Retina (tissue), 1 donor: ENCODE measurements around the gene PTPN20.
"Not testable (repeated sequence)": the region's sequence is repeated elsewhere in the genome, so short reads cannot be mapped to it uniquely, and the experiment has no call there.

Experiments
- DNase-seq: peaks from one replicate; pipeline ENCODE4 v3.0.0-alpha.2; 2016

Gene PTPN20

DNA sequence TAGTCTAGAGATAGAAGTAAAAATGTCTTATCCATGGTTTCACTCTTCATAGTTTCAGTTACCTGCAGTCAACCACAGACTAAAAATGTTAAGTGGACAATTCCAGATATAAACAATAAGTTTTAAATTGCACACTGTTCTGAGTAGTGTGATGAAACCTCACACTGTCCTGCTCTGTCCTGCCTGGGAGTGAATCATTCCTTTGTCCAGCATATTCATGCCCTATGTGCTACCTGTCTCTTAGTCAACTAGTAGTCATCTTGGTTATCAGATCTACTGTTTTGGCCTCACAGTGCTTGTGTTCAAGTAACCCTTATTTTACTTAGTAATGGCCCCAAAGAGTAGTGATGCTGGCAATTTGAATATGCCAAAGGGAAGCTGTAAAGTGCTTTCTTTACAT, 49.5 kb downstream of the PTPN20 start:
- DNase-seq = not testable (repeated sequence)

DNA sequence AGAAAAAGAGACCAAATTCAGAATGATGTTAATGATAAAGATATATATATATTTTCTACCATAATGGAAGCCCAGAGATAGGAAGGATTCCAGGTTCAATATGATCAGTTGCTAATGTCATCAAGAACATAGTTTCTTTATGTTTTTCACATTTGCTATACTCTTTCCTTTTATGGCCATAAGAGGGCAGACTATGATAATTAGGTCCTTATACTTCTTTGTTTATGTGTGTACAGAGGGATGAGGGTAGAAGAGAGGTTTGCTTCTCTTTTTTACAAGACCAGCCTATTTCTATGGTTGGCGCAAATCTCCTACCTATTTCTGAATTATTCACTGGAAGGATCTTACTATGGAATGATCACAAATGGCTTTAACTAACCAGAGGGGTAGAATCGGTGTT, 52.1 kb downstream of the PTPN20 start:
- DNase-seq = not testable (repeated sequence)

DNA sequence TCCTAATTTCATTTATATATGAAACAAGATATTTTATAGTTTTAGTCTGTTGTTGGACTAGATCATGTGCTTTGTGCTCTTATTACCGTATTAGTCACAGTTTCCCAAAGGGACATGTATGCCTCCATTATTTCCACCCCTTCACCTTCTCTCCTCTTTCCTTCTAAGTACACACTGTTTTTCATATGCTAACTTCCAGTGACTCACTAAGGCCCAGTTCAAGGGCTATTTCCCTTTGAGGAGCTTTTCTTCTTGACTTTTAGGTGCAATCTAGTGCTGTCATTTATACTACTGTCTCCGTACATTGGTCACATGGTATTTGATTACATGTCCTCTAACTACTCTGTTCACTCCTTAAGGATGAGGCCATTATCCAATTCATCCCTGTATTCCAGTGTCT, 55.8 kb downstream of the PTPN20 start:
- not testable (repeated sequence) for DNase-seq

DNA sequence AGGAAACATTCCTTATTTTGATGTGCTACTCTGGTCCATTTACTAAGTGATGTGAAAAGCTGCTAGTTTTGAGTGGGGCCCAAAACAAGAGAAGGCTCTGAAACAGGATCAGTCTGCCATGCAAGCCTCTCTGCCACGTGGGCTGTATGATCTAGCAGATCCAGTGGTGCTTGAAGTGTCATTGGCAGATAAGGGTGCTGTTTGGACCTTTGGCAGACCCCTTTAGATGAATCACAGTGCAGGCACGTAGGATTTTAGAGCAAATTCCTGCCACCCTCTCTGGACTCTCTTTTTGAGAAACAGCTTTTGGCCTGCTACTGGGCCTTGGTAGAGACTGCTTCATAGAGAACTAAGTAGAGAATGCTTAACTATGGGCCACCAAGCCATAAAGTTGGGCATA, 69.0 kb downstream of the PTPN20 start:
- not testable (repeated sequence) for DNase-seq

DNA sequence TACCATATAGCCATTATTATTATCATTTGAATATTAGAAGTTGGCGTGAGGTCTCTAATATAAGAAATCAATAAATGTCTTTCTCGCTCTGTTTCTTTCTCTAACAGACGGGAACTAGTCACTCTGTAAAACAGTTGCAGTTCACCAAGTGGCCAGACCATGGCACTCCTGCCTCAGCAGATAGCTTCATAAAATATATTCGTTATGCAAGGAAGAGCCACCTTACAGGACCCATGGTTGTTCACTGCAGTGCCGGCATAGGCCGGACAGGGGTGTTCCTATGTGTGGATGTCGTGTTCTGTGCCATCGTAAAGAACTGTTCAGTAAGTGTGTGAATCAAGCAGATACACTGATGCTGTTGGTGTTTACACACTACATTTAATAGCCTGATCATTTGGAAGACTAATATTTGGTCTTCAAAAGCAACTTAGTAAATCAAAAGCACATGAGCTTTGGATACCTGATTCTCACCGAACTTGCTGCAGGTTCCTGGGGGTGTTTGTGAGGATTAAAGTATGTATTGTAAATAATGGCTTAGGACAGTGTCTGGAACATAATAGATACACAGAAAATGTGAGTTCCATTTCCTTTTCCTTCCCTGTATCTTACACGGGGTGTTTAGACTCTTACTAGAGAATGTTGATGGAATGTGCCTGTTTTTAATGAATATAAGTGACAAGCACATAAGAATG, 76.2 kb downstream of the PTPN20 start:
- DNase-seq = not testable (repeated sequence)

DNA sequence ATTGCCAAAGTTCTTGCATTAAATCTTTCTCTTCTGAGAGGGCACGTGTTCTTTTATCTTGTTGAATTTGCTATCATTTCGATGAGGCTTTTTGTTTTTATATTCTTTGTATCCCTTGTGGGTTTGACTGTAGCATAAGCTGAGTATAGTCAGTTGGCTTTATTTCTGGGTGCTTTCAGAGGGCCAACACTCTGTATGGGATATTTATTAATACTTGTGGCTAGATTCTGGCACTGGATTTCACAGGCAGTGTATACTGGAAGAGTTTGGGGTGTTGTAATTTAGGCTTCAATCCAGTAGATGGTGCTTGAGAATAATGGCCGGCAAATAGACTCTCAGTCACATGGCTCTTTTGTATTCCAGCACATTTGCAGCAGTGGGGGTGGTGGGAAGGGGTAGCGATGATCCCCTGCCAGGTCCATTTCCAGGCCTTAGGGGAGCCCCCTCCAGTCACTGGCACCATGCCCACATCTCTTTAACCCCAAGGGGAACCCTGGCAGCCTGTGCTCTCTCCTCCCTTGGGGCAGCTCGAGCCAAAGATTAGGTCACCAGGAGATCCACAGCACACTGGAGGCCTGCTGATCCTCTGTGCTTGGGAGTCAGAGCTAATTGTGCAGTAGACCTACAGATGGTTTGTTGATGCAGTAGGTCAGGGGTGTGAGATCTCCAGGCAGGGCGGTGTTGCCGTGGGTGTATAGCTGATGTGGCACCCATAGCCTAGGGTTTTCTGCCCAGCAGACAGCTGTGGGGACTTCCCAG, 81.8 kb downstream of the PTPN20 start:
- peak; percentile 41 for DNase-seq

DNA sequence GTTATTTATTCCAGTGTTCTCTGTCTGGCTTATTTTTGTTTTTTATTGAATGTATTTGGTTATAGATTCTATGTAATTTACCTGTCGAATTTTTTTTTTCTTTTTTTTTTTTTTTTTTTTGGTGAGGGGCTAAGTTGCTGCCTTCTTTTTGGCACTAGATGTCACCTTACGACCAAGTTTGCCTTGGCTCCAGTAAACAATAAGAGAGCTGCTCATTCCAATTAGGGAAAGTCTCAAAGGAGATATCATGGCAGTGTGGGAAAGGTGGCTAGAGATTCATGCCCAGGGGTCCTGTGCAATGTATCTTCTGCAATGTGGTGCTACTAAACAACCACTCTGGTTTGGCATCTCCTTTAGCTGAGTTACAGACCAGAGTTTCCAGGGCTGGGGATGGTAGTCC, 84.0 kb downstream of the PTPN20 start:
- DNase-seq = no peak

- no peak for DNase-seq
These were observed 87.0 kb downstream of the PTPN20 start for GRCh38 chr10:46998192-46998591.

DNA sequence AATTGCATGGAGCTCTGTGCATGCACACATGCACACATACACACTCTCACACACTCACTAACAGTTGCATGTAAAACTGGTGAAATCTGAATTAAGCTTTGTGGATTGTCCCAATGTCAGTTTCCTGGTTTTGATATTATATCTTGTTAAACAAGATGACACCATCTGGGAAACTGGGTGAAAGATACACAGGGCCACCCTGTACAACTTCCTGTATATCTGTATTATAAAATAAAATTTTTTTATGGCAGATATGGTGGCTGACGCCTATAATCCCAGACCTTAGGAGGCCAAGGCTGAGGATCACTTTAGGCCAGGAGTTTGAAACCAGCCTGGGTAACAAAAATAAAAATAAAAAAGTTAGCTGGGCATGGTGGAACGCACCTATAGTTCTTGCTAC, 87.4 kb downstream of the PTPN20 start:
- no peak for DNase-seq

- DNase-seq = no peak
These were observed 88.0 kb downstream of the PTPN20 start for GRCh38 chr10:46999217-46999616.

DNA sequence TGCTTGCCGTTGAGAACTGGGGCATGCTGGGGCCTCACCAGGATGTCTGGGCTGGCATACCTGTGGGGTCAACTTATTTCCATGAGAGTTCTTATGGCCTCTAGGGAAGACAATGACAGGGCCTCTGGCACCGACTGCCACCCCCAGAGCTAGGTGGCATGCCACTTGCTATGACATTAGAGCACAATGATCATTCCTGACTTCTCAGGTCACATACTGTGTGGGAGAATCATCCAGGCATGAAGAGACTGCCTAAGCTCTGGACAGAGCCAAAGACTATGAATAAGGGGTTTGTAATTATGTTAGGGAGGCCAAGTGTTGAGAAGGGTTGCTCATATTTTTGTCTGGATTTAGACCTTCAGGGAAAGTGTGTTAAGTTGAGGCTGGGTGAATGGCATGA, 97.5 kb downstream of the PTPN20 start:
- DNase-seq = no peak

DNA sequence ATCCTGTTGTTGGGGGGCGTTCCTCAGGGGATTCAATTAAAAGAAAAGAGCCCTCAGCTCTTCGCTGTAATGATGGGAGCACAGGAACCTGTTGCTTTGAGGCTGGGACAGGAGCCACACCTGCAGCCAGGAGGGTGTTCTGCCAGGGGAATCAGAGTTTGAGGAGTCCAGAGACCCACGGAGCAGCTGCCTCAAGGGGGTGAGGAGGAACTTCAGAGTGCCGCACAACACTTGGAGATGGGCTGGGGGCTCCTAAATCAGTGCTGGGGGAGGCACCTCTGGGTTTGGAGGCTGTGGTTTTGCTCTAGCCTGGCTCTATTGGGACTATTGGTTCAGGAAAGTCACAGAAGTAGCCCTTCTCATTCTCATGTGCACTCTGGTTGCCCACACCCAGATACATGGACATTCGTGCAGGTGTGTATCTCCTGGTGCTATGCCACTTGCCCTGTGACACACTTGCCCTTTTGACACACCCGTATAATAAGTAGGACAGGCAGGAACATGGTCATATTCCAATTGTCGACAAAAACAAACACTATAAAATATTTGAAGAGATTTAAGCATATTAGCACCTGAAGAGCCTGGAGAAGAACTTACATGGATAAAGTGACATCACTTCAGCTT, 98.1 kb downstream of the PTPN20 start:
- no peak for DNase-seq

DNA sequence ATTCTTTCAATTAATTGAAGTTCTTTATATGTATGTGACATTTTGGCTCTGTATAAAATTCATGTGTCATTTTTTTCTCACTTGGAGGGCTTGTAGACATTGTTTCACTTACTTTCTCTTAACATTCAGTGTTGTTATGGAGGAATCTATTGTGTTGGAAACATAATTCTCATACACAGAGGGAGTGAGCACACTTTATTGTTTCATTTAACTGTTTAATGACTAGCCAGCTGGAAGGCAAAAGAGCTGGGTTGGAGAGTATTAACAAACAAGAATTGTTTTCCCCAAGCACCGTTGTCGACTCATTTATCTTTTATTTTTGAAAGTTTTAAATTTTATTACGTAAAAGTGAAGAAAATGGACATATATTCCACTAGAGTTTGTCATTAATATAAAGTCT, 98.8 kb downstream of the PTPN20 start:
- no peak for DNase-seq

- no peak for DNase-seq
These were observed 101.0 kb downstream of the PTPN20 start for GRCh38 chr10:47012214-47012613.

DNA sequence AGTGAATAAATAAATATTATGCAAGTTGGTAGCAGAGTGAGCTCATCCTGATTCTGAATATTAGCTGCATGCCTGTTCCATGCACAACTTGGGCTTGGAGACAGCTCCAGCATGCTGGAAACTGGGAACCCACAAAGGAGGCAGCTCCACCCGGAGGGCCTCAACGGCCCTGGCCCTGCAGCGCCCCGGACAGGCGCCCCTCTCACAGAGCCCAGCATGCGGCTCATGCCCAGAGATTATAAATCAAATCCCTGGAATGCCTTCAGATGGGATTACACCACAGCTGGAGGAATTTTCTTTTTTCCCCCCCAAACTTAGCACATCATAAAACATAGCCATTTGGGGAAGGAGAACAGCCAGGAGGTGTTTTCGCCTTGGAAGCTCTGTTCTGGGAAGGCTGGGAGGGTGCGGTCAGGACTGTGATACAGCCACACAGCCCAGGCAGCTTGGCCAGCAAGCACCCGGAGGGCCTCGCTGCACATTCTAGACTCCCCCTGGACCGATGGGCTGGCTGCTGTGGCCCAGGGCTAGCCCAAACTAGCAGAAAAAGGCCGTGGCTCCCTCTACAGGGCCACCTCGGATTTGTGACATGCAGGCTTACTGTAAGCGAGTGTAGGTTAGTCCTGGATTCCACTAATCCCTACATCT, 102.4 kb downstream of the PTPN20 start:
- DNase-seq = no peak

DNA sequence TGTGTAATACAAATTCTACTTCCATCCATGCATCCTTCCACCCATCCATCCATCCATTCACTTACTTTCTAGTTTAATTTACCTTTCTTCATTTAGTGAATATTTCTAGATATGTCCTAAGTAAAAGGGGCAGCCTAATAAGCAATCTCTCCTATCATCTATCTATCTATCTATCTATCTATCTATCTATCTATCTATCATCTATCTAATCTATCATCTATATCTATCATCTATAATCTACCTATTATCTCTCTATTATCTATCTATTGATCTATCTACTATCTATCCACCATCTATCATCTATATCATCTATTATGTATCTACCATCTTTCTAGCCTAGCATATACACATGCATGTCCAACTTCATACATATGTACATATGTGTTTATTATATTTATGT, 104.2 kb downstream of the PTPN20 start:
- DNase-seq = no peak

DNA sequence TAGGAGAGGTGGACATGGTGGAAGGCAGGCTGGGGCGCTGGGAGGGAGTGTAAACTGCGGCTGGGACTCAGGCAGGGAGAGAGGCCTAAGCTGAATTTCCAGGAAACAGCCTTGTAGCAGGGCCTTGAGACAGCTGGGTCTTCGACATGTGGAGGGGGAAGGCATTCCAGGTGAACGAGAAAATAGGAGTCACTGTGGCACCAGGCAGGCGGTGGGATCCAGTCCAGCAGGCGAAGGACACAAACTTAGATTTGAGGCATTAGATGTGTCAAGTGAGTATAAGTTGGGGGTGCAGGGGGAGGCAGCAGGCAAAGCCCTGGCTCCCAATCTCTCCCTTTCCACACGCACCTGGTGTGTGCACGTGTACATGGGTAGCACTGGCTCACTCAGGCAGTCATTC, 105.3 kb downstream of the PTPN20 start:
- DNase-seq = no peak

- no peak for DNase-seq
These were observed 107.0 kb downstream of the PTPN20 start for GRCh38 chr10:47018026-47018735.

GRCh38 chr10:47019155-47020145, 108.2 kb downstream of the PTPN20 start:
- no peak for DNase-seq

DNA sequence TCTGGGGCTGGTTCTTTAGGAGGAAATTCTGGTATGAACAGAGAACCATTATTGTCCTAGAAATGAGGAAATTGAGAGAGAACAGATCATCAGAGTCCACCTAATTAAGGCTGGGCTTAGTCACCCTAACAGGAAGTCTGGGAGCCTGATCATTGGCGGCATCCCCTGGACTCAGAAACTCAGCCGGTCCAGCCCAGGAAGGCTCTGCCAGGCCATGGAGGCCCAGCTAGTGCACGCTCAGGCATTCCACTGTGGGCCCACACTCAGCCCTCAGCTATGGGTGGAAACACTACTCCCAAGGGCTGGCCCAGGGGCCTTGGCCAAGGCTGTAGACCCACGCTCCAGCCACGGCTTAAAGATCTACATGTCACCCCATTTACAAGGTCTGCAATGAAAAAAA, 109.2 kb downstream of the PTPN20 start:
- no peak for DNase-seq

DNA sequence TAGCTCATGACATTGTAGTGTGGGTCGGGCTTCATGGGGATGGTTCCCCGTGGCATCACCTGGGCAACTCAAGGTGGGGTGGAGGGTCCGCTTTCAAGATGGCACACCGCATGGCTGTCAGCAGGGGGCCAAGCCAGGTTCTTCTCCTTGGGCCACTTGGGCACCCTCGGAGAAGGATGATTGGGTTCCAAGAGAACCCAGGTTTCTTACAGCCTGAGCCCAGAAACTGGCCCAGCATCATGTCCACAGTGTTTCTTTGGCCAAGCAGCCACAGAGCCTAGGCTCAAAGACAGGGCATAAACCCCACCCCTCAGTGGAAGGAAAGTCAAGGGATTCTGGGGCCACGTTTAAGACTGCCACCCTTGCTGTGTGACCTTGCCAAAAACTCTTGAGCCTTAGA, 110.6 kb downstream of the PTPN20 start:
- no peak for DNase-seq
